GM12892 (cell line): ENCODE measurements around the gene MLH3.

Experiments
- POLR2A ChIP-seq: IDR thresholded peaks from 2 replicates; pipeline ENCODE4 v1.6.1; 2011; ENCODE audit warnings: low read depth, low read length, control low read depth
- TAF1 ChIP-seq: IDR thresholded peaks from 2 replicates; pipeline ENCODE4 v1.6.1; 2011; ENCODE audit warnings: low read depth, mild to moderate bottlenecking, control low read depth, low read length, borderline replicate concordance

GRCh38 chr14:75030147-75030546 lies 21.1 kb downstream of the MLH3 start:
- TF ChIP-seq POLR2A (no peak), TAF1 (no peak)
